HepG2 (cell line): Measurements from ENCODE around the gene CABLES2. TPM values are rescaled to one million over a fixed set of nuclear protein-coding genes. Genes with fewer than 3 reads are reported as not detected.

ENCODE experiments used
- BHLHE40 ChIP-seq: IDR thresholded peaks from 2 replicates; pipeline ENCODE4 v1.6.1; 2011; ENCODE audit warnings: low read length, improper control_type of control experiment
- DRAP1 ChIP-seq: IDR thresholded peaks from 2 replicates; pipeline ENCODE4 v1.6.1; 2016; ENCODE audit warnings: missing genetic modification reagents, missing compliant biosample characterization
- FIP1L1 ChIP-seq: fragments of 200-400 bp; formaldehyde crosslinking; IDR thresholded peaks from 2 replicates; pipeline ENCODE4 v1.6.1; 2018; ENCODE audit warnings: low read depth, mild to moderate bottlenecking, low read length, moderate library complexity, borderline replicate concordance; ENCODE audit not compliant: insufficient read depth
- HES4 ChIP-seq: sonication (generic); formaldehyde crosslinking; IDR thresholded peaks from 2 replicates; pipeline ENCODE4 v1.9.0; 2021; ENCODE audit warnings: mild to moderate bottlenecking, missing genetic modification reagents, borderline replicate concordance
- HMG20A ChIP-seq: IDR thresholded peaks from 2 replicates; pipeline ENCODE4 v1.6.1; 2016; ENCODE audit warnings: borderline replicate concordance
- KDM5B ChIP-seq: sonication (generic); formaldehyde crosslinking; IDR thresholded peaks from 2 replicates; pipeline ENCODE4 v1.4.0; 2020; ENCODE audit warnings: missing genetic modification reagents, mild to moderate bottlenecking, borderline replicate concordance
- MEIS2 ChIP-seq: sonication (generic); formaldehyde crosslinking; IDR thresholded peaks from 2 replicates; pipeline ENCODE4 v1.9.0; 2021; ENCODE audit warnings: mild to moderate bottlenecking, missing genetic modification reagents
- PAX8 ChIP-seq: sonication (generic); formaldehyde crosslinking; IDR thresholded peaks from 2 replicates; pipeline ENCODE4 v1.8.0; 2022; ENCODE audit warnings: mild to moderate bottlenecking, missing genetic modification reagents, borderline replicate concordance
- PRPF4 ChIP-seq: fragments of 200-400 bp; formaldehyde crosslinking; IDR thresholded peaks from 2 replicates; pipeline ENCODE4 v1.6.1; 2016; ENCODE audit warnings: low read length, low read depth; ENCODE audit not compliant: poor library complexity, severe bottlenecking
- SMAD9 ChIP-seq: sonication (generic); formaldehyde crosslinking; IDR thresholded peaks from 2 replicates; pipeline ENCODE4 v1.5.1; 2020; ENCODE audit warnings: mild to moderate bottlenecking, missing genetic modification reagents
- SRSF4 ChIP-seq: fragments of 200-400 bp; formaldehyde crosslinking; IDR thresholded peaks from one replicate; pipeline ENCODE4 v1.6.1; 2018; ENCODE audit warnings: mild to moderate bottlenecking, low read depth, low read length, moderate library complexity; ENCODE audit not compliant: poor library complexity, severe bottlenecking
- TAF15 ChIP-seq: fragments of 200-400 bp; formaldehyde crosslinking; IDR thresholded peaks from one replicate; pipeline ENCODE4 v1.6.1; 2018; ENCODE audit warnings: mild to moderate bottlenecking, low read depth, low read length; ENCODE audit not compliant: poor library complexity, severe bottlenecking
- ZFAT ChIP-seq: sonication (generic); formaldehyde crosslinking; conservative IDR thresholded peaks from 2 replicates; pipeline ENCODE4 v1.8.1; 2023; ENCODE audit warnings: missing genetic modification reagents, inconsistent platforms
- ZFP90 ChIP-seq: sonication (generic); formaldehyde crosslinking; IDR thresholded peaks from 2 replicates; pipeline ENCODE4 v1.8.0; 2022; ENCODE audit warnings: missing genetic modification reagents, mild to moderate bottlenecking, inconsistent platforms, borderline replicate concordance
- ZMYM2 ChIP-seq: sonication (generic); formaldehyde crosslinking; IDR thresholded peaks from 2 replicates; pipeline ENCODE4 v1.8.0; 2022; ENCODE audit warnings: mild to moderate bottlenecking, missing genetic modification reagents
- ZNF33B ChIP-seq: sonication (generic); formaldehyde crosslinking; IDR thresholded peaks from 2 replicates; pipeline ENCODE4 v1.5.1; 2020; ENCODE audit warnings: mild to moderate bottlenecking, missing genetic modification reagents
- ZNF558 ChIP-seq: sonication (generic); formaldehyde crosslinking; IDR thresholded peaks from 2 replicates; pipeline ENCODE4 v1.9.0; 2022; ENCODE audit warnings: mild to moderate bottlenecking, missing genetic modification reagents, borderline replicate concordance
- polyA plus RNA-seq, 8 experiments: library from polyadenylated mRNA; depleted of rRNA in 3 of 8; stranded (reverse) in 7 of 8; unstranded in 1 of 8; fragments of >200 nt; fragmentation: Illumina TruSeq in 4 of 8; extraction: Trizol in 4 of 8; gene quantifications; 2 replicates each; pipeline versions ENCODE4 v1.2.1 to v1.2.3, GENCODE V29; 2011 to 2016; ENCODE audit warnings: low read depth in 4 of 8, missing spikeins in 1 of 8, mixed read lengths in 1 of 8; ENCODE audit not compliant: insufficient read depth in 1 of 8
- total RNA-seq, 5 experiments: library from RNA; depleted of rRNA; stranded (reverse); fragments of >200 nt; fragmentation: Illumina TruSeq; extraction: Trizol; gene quantifications; 2 replicates each; pipeline ENCODE4 v1.2.3, GENCODE V29; 2016; ENCODE audit warnings: low read depth in 1 of 5
- TF ChIP-seq, protein P1 (sequence below): sonication (generic); formaldehyde crosslinking; IDR thresholded peaks from 2 replicates; pipeline ENCODE4 v1.5.0; 2020; ENCODE audit warnings: mild to moderate bottlenecking, missing genetic modification reagents, borderline replicate concordance
- TF ChIP-seq, protein P2 (sequence below): sonication (generic); formaldehyde crosslinking; IDR thresholded peaks from 2 replicates; pipeline ENCODE4 v1.8.0; 2022; ENCODE audit warnings: mild to moderate bottlenecking, missing genetic modification reagents, borderline replicate concordance

The CABLES2 gene
- total and polyA plus RNA-seq, 2 of the 13 experiments (the other 11 are each of a cell fraction or from before 2014, with no cell fraction given): 5.2 to 9.7 TPM

DNA sequence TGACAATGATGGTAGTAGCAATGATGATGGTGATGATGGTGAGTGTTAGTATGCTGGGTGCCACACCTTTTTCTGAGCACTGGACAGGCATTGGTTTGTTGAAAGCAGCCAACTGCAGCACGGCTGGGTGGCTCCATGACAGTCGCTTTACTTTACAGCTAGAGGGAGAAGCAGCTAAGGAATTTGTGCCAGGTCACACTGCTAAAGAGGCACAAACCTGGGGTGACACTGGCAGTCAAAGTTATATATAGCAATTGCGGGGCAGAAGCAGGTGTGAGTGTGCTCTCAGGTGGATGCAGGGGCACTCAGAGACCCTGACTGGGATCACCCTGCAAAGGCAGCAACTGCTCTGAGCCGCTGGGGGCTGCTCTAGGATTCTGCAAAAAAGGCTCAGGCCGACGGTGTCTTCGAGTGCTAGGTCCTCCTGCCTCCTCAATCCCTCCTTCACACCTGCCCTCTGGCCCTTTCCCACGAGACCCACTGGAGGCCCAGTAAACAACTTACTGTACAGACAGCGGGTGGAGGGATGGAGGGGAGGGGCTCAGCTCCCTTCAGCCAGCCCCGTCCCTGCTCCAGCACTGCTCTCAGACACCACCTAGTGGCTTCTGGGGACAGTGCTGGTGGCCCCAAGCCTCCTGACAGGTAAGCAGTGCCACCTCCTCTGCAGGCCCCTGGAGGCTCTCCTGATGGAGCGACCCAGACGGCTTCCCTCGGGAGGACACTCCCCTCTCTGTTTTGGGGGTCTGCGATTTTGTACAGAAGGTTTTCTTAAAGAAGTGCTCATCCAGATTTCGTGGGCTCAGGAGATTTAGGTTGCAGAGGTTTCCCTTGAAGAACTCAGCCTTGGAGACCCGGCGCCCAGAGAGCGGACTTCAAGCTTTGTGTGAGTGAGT is 24.5 kb downstream of the CABLES2 start (continued):
- TF ChIP-seq, protein P1, sequence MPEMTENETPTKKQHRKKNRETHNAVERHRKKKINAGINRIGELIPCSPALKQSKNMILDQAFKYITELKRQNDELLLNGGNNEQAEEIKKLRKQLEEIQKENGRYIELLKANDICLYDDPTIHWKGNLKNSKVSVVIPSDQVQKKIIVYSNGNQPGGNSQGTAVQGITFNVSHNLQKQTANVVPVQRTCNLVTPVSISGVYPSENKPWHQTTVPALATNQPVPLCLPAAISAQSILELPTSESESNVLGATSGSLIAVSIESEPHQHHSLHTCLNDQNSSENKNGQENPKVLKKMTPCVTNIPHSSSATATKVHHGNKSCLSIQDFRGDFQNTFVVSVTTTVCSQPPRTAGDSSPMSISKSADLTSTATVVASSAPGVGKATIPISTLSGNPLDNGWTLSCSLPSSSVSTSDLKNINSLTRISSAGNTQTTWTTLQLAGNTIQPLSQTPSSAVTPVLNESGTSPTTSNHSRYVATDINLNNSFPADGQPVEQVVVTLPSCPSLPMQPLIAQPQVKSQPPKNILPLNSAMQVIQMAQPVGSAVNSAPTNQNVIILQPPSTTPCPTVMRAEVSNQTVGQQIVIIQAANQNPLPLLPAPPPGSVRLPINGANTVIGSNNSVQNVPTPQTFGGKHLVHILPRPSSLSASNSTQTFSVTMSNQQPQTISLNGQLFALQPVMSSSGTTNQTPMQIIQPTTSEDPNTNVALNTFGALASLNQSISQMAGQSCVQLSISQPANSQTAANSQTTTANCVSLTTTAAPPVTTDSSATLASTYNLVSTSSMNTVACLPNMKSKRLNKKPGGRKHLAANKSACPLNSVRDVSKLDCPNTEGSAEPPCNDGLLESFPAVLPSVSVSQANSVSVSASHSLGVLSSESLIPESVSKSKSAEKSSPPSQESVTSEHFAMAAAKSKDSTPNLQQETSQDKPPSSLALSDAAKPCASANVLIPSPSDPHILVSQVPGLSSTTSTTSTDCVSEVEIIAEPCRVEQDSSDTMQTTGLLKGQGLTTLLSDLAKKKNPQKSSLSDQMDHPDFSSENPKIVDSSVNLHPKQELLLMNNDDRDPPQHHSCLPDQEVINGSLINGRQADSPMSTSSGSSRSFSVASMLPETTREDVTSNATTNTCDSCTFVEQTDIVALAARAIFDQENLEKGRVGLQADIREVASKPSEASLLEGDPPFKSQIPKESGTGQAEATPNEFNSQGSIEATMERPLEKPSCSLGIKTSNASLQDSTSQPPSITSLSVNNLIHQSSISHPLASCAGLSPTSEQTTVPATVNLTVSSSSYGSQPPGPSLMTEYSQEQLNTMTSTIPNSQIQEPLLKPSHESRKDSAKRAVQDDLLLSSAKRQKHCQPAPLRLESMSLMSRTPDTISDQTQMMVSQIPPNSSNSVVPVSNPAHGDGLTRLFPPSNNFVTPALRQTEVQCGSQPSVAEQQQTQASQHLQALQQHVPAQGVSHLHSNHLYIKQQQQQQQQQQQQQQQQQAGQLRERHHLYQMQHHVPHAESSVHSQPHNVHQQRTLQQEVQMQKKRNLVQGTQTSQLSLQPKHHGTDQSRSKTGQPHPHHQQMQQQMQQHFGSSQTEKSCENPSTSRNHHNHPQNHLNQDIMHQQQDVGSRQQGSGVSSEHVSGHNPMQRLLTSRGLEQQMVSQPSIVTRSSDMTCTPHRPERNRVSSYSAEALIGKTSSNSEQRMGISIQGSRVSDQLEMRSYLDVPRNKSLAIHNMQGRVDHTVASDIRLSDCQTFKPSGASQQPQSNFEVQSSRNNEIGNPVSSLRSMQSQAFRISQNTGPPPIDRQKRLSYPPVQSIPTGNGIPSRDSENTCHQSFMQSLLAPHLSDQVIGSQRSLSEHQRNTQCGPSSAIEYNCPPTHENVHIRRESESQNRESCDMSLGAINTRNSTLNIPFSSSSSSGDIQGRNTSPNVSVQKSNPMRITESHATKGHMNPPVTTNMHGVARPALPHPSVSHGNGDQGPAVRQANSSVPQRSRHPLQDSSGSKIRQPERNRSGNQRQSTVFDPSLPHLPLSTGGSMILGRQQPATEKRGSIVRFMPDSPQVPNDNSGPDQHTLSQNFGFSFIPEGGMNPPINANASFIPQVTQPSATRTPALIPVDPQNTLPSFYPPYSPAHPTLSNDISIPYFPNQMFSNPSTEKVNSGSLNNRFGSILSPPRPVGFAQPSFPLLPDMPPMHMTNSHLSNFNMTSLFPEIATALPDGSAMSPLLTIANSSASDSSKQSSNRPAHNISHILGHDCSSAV (CRISPR knock-in tag): no peak
- TF ChIP-seq KDM5B (CRISPR knock-in tag) (peak; percentile 81), SRSF4 (no peak), HMG20A (CRISPR knock-in tag) (no peak), TAF15 (no peak), ZNF558 (CRISPR knock-in tag) (no peak), HES4 (CRISPR knock-in tag) (no peak), ZMYM2 (CRISPR knock-in tag) (no peak), PAX8 (no peak), ZFAT (no peak), MEIS2 (CRISPR knock-in tag) (peak; percentile 96), ZFP90 (peak; percentile 94), BHLHE40 (no peak), FIP1L1 (no peak; the same call in 1 of the 2 replicates), DRAP1 (CRISPR knock-in tag) (peak; percentile 56; the same call in 1 of the 2 replicates), PRPF4 (no peak), SMAD9 (CRISPR knock-in tag) (no peak), ZNF33B (CRISPR knock-in tag) (peak; percentile 53; the same call in 1 of the 2 replicates)
- TF ChIP-seq, protein P2, sequence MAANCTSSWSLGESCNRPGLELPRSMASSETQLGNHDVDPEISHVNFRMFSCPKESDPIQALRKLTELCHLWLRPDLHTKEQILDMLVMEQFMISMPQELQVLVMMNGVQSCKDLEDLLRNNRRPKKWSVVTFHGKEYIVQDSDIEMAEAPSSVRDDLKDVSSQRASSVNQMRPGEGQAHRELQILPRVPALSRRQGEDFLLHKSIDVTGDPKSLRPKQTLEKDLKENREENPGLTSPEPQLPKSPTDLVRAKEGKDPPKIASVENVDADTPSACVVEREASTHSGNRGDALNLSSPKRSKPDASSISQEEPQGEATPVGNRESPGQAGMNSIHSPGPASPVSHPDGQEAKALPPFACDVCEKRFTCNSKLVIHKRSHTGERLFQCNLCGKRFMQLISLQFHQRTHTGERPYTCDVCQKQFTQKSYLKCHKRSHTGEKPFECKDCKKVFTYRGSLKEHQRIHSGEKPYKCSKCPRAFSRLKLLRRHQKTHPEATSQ: peak; percentile 36; the same call in 1 of the 2 replicates
